Measurements from ENCODE around the gene KCNJ9. TPM values are rescaled to one million over a fixed set of nuclear protein-coding genes. Genes with fewer than 3 reads are reported as not detected.

Gene KCNJ9
- total RNA-seq, 1 experiment from 2014 or later: 0.09 TPM

DNA sequence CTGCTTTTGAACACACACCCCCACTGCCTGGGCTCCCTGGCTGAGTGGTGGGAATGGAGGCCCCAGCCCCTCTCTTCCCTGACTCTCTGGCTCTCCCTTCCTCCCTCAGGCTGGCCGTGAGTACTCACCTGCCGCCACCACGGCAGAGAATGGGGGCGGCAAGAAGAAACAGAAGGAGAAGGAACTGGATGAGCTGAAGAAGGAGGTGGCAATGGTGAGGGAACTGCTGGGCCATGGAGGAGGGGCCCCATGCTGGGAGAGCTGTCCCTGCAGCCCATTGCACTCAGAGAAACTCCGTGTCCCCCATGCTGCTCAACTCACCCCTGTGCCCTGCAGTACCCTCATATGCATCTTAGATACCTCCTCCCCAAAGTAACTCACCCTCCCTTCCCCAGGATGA, 39.5 kb downstream of the KCNJ9 start:
- WGBS (ENCODE audit: extremely low coverage, insufficient read length, low lambda C conversion rate): no CpG with 5 or more reads among the region's 5 CpGs
- no peak overlapping the region for H2BK5ac ChIP-seq (ENCODE audit: insufficient read length, low read length)
- H3K79me1 ChIP-seq (ENCODE audit: insufficient read depth, low read depth, low read length, poor library complexity, severe bottlenecking): no peaks in the 10 kb centered on the region
- DNase-seq: no peak
- no peaks in the 10 kb centered on the region for H4K20me1 ChIP-seq (ENCODE audit: control insufficient read depth, insufficient read depth, insufficient read length)
- H3K9me3 ChIP-seq (ENCODE audit: control insufficient read depth, low read depth, low read length): no peaks in the 10 kb centered on the region
- TF ChIP-seq, protein P1, sequence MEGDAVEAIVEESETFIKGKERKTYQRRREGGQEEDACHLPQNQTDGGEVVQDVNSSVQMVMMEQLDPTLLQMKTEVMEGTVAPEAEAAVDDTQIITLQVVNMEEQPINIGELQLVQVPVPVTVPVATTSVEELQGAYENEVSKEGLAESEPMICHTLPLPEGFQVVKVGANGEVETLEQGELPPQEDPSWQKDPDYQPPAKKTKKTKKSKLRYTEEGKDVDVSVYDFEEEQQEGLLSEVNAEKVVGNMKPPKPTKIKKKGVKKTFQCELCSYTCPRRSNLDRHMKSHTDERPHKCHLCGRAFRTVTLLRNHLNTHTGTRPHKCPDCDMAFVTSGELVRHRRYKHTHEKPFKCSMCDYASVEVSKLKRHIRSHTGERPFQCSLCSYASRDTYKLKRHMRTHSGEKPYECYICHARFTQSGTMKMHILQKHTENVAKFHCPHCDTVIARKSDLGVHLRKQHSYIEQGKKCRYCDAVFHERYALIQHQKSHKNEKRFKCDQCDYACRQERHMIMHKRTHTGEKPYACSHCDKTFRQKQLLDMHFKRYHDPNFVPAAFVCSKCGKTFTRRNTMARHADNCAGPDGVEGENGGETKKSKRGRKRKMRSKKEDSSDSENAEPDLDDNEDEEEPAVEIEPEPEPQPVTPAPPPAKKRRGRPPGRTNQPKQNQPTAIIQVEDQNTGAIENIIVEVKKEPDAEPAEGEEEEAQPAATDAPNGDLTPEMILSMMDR (conservative IDR thresholded peaks at IDR 0.05): no peak
- Mint-ChIP-seq H3K27me3 (ENCODE audit: low read depth) (no peaks in the 10 kb centered on the region; the same call in none of the 2 replicates), H3K27ac (peak overlapping the region in 1 of 3 experiments; percentile 53; a peak in 1 of 7 replicates), H3K4me1 (peaks cover 33 to 47% of the 10 kb centered on the region in 2 experiments), H3K4me3 (no peak overlapping the region), H3K9me3 (no peaks in the 10 kb centered on the region), H3K36me3 (ENCODE audit: insufficient read depth in 1 of 3, low read depth in 3 of 3) (peaks cover 0 to 52% (median 30%) of the 10 kb centered on the region in 3 experiments; a peak in 5 of 7 replicates)
- H3K27me3 ChIP-seq (ENCODE audit: insufficient read depth, low read length): no peaks in the 10 kb centered on the region
- H2BK12ac ChIP-seq (ENCODE audit: insufficient read length, low read depth, low read length): no peak overlapping the region
- no peak overlapping the region for H2BK20ac ChIP-seq (ENCODE audit: low read depth, low read length, poor library complexity, severe bottlenecking)
- H3K14ac ChIP-seq (ENCODE audit: insufficient read depth, low read length): no peak overlapping the region; the same call in 1 of the 2 replicates
- H3K27ac ChIP-seq (ENCODE audit: insufficient read length, low read depth, low read length): no peak overlapping the region
- no peak overlapping the region for H3K18ac ChIP-seq (ENCODE audit: insufficient read length, low read depth, low read length)
- no peak overlapping the region for H3T11ph ChIP-seq (ENCODE audit: low read length)
- peaks cover 10% of the 10 kb centered on the region; the same call in 1 of the 2 replicates for H3K4me1 ChIP-seq (ENCODE audit: insufficient read depth, low read length)
- no peak overlapping the region for H4K91ac ChIP-seq (ENCODE audit: insufficient read length, low read depth, low read length)
- no peak overlapping the region for H2BK120ac ChIP-seq (ENCODE audit: low read depth, low read length, poor library complexity, severe bottlenecking)
- no peaks in the 10 kb centered on the region for H3K23me2 ChIP-seq (ENCODE audit: insufficient read length, low read depth, low read length, poor library complexity, severe bottlenecking)
- H3K9ac ChIP-seq (ENCODE audit: extremely low read depth, insufficient read length, low read length): no peak overlapping the region
- H3K56ac ChIP-seq (ENCODE audit: insufficient read length, low read depth, low read length): no peak overlapping the region
- no peak overlapping the region for H3K4me2 ChIP-seq (ENCODE audit: insufficient read depth, insufficient read length, low read length)
- H2AFZ ChIP-seq (ENCODE audit: low read length): no peak overlapping the region
- no peak overlapping the region for H3K23ac ChIP-seq (ENCODE audit: insufficient read length, low read depth, low read length)
- no peak overlapping the region for H2BK15ac ChIP-seq (ENCODE audit: low read depth, low read length)
- no peak overlapping the region for H3K4ac ChIP-seq (ENCODE audit: low read depth, low read length)
- no peaks in the 10 kb centered on the region for H3K79me2 ChIP-seq (ENCODE audit: insufficient read depth, low read length)
- H4K8ac ChIP-seq (replicated peaks; ENCODE audit: insufficient read length, low read depth, low read length): no peak overlapping the region
- no peak overlapping the region for H4K5ac ChIP-seq (ENCODE audit: insufficient read length, low read depth, low read length)
- H2AK5ac ChIP-seq (ENCODE audit: insufficient read length, low read length): no peak overlapping the region
